ENCODE measurements around the gene RNF123. TPM values are rescaled to one million over a fixed set of nuclear protein-coding genes. Genes with fewer than 3 reads are reported as not detected.
A peak's percentile ranks its signal among the peaks of the same experiment; 100 is the strongest.

RNF123 gene
- total and polyA plus RNA-seq, 2 donors (not counting 1 experiment from before 2014, with no cell fraction given), result 51.8 to 69.0 TPM

DNA sequence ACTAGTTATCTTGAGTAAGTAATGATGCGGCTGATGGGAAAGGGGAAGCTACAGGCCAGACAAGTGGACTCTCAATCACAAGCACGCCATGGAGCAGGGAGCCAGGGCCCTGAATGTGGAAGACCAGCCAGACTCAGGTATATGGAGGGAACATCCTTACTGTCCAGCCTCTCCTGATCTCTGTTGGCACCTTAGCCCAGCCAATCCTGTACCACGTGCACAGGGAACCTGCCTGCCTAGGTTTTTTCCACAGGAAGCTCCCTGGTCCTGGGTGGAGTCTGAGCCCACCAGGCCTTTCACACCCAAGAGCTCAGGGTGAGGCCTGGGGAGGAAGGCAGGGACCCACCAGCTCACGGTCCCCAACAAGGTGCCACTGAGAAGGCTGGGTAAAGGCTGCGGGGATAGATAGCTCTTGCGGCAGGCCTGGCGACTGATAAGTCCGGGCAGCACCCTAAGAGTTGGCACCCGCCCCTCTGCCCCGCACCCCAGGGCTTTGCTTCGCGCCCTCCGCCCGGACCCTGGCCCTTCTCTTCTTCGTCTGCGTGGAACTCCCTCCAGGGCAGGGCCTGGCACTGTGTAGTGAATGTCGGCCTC is 16.1 kb upstream of the RNF123 start:
- Histone ChIP-seq H3K4me2 (replicated peaks; ENCODE audit: low read depth, low read length, poor library complexity, severe bottlenecking) (peak overlapping the region; percentile 92), H3K36me3 (replicated peaks in 1 of 2; ENCODE audit: control extremely low read depth in 1 of 2, control insufficient read depth in 1 of 2, extremely low read depth in 1 of 2, insufficient read depth in 2 of 2, low read length in 1 of 2) (peaks cover 0 to 24% of the 10 kb centered on the region in 2 experiments), H3K9me3 (ENCODE audit: control extremely low read depth in 1 of 3, control insufficient read depth in 2 of 3, insufficient read depth in 1 of 3, low read length in 2 of 3) (peaks cover 0 to 5% (median 0%) of the 10 kb centered on the region in 3 donors), H2AFZ (ENCODE audit: insufficient read depth, low read depth, low read length, poor library complexity, severe bottlenecking) (peak overlapping the region; percentile 92), H3K79me2 (ENCODE audit: control insufficient read depth, insufficient read depth, low read length) (peaks cover 20% of the 10 kb centered on the region), H3K27me3 (replicated peaks in 1 of 4; ENCODE audit: control extremely low read depth in 1 of 4, control insufficient read depth in 3 of 4, insufficient read depth in 4 of 4, low read length in 3 of 4) (no peaks in the 10 kb centered on the region), H4K20me1 (ENCODE audit: control insufficient read depth, insufficient read depth, low read length, poor library complexity, severe bottlenecking) (peaks cover 15% of the 10 kb centered on the region), H3K9ac (ENCODE audit: low read length) (peak overlapping the region; percentile 77), H3K27ac (ENCODE audit: low read length in 2 of 2) (peak overlapping the region; percentile 86 to 94), H3K4me3 (ENCODE audit: control extremely low read depth in 1 of 5, extremely low read depth in 1 of 5, insufficient read depth in 1 of 5, low read depth in 2 of 5, low read length in 4 of 5) (peak overlapping the region; percentile 36 to 84 (median 73)), H3K4me1 (ENCODE audit: control insufficient read depth in 2 of 2, insufficient read depth in 2 of 2, low read length in 2 of 2) (peaks cover 13 to 18% of the 10 kb centered on the region in 2 donors)
- intact Hi-C loops (cut with micrococcal nuclease), result loop anchor here (2.0 to 5.0 kb wide), 4 partner anchors 256 to 564 kb away; partner anchors contain the start of genes GNAI2, MON1A, RHOA and TCTA
- TF ChIP-seq, protein P1, sequence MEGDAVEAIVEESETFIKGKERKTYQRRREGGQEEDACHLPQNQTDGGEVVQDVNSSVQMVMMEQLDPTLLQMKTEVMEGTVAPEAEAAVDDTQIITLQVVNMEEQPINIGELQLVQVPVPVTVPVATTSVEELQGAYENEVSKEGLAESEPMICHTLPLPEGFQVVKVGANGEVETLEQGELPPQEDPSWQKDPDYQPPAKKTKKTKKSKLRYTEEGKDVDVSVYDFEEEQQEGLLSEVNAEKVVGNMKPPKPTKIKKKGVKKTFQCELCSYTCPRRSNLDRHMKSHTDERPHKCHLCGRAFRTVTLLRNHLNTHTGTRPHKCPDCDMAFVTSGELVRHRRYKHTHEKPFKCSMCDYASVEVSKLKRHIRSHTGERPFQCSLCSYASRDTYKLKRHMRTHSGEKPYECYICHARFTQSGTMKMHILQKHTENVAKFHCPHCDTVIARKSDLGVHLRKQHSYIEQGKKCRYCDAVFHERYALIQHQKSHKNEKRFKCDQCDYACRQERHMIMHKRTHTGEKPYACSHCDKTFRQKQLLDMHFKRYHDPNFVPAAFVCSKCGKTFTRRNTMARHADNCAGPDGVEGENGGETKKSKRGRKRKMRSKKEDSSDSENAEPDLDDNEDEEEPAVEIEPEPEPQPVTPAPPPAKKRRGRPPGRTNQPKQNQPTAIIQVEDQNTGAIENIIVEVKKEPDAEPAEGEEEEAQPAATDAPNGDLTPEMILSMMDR (IDR thresholded peaks at IDR 0.05), result no peak
- TF ChIP-seq EZH2 (IDR thresholded peaks at IDR 0.05; ENCODE audit: borderline replicate concordance, insufficient read depth, low read depth, low read length, poor library complexity, severe bottlenecking), result no peak
- H3K27ac Mint-ChIP-seq, result peak overlapping the region; percentile 98
- H3K27me3 Mint-ChIP-seq, result peaks cover 2% of the 10 kb centered on the region
- no peaks in the 10 kb centered on the region for H3K9me3 Mint-ChIP-seq (ENCODE audit: insufficient read depth)
- peaks cover 30% of the 10 kb centered on the region for H3K4me1 Mint-ChIP-seq
- peak overlapping the region; percentile 99 for H3K4me3 Mint-ChIP-seq
- POLR2A ChIA-PET, result interaction anchor here (0.6 to 0.7 kb wide), 2 partner anchors 17 to 133 kb away, joined by 3 to 6 read pairs; no protein-coding TSS in a partner anchor
- ATAC-seq (ENCODE audit: low read depth) (no peak), DNase-seq (no peak)
- 27% methylated on average over 16 of the region's 17 CpGs for WGBS (ENCODE audit: insufficient coverage)
- CTCF ChIA-PET, result interaction anchor here (0.6 to 5.0 kb wide), 3 partner anchors 46 to 134 kb away, joined by 3 to 161 read pairs (median 3); partner anchors contain the start of gene AMIGO3
